Measurements from ENCODE around the gene HOOK2. TPM values are rescaled to one million over a fixed set of nuclear protein-coding genes. Genes with fewer than 3 reads are reported as not detected.

The HOOK2 gene
- total and polyA plus RNA-seq, 2 of the 8 experiments (the other 6 are each of a cell fraction or from before 2014, with no cell fraction given), result 23.8 to 63.2 TPM

DNA sequence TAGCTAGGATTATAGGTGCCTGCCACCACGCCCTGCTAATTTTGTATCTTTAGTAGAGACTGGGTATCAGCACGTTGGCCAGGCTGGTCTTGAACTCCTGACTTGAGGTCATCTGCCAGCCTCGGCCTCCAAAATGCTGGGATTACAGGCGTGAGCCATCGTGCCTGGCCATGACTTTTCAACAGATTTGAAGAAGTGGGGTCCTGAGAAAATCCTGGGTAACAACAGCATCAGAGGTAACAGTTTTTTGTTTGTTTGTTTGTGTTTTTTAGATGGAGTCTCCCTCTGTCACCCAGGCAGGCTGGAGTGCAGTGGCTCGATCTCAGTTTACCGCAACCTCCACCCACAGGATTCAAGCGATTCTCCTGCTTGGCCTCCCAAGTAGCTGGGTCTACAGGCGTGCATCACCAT is 19.6 kb upstream of the HOOK2 start:
- Histone ChIP-seq H3K56ac (replicated peaks; ENCODE audit: insufficient read length, low read depth, low read length) (no peak overlapping the region), H3K14ac (ENCODE audit: insufficient read length) (no peak overlapping the region), H2BK5ac (ENCODE audit: low read depth, low read length) (no peak overlapping the region), H3K36me3 (ENCODE audit: control insufficient read depth in 2 of 4, insufficient read depth in 4 of 4, low read length in 3 of 4) (peaks cover 7 to 12% (median 8%) of the 10 kb centered on the region in 4 experiments; a peak in 7 of 8 replicates), H4K91ac (replicated peaks; ENCODE audit: insufficient read length, low read length) (no peak overlapping the region), H3K23ac (ENCODE audit: insufficient read length) (no peak overlapping the region), H3K4me2 (ENCODE audit: insufficient read depth in 1 of 2, low read depth in 2 of 2, low read length in 2 of 2) (no peak overlapping the region), H3K27me3 (replicated peaks in 1 of 4; ENCODE audit: control insufficient read depth in 3 of 4, extremely low read depth in 1 of 4, insufficient read depth in 3 of 4, low read length in 3 of 4) (peaks cover 0 to 18% (median 13%) of the 10 kb centered on the region in 4 experiments; a peak in 5 of 7 replicates), H3K27ac (ENCODE audit: low read depth, low read length) (no peak overlapping the region), H2BK12ac (ENCODE audit: low read depth, low read length) (no peak overlapping the region), H3K79me2 (ENCODE audit: control insufficient read depth in 1 of 2, insufficient read depth in 2 of 2, low read length in 2 of 2) (no peaks in the 10 kb centered on the region), H2AK5ac (ENCODE audit: low read depth, low read length) (no peak overlapping the region), H4K5ac (ENCODE audit: insufficient read length, low read depth, low read length) (no peak overlapping the region), H2AFZ (ENCODE audit: low read length) (no peak overlapping the region), H2BK120ac (replicated peaks; ENCODE audit: low read depth, low read length) (no peak overlapping the region), H3K9me3 (ENCODE audit: insufficient read depth in 2 of 2, low read depth in 1 of 2, low read length in 1 of 2) (no peaks in the 10 kb centered on the region), H3K23me2 (ENCODE audit: low read depth, low read length) (peaks cover 29% of the 10 kb centered on the region), H2BK20ac (ENCODE audit: low read length) (no peak overlapping the region), H3K4me3 (ENCODE audit: extremely low read depth in 1 of 4, insufficient read depth in 2 of 4, low read depth in 3 of 4, low read length in 4 of 4) (no peak overlapping the region), H3K18ac (ENCODE audit: extremely low read depth, low read length) (no peak overlapping the region), H3K4me1 (replicated peaks in 1 of 4; ENCODE audit: control insufficient read depth in 3 of 4, insufficient read depth in 4 of 4, low read length in 3 of 4) (peaks cover 5 to 25% (median 17%) of the 10 kb centered on the region in 4 experiments), H3K79me1 (ENCODE audit: low read depth, low read length) (no peaks in the 10 kb centered on the region), H2BK15ac (ENCODE audit: low read length) (no peak overlapping the region), H3K9ac (replicated peaks in 1 of 4; ENCODE audit: extremely low read depth in 1 of 4, low read depth in 3 of 4, low read length in 3 of 4) (no peak overlapping the region), H3K4ac (replicated peaks; ENCODE audit: insufficient read length, low read depth, low read length) (no peak overlapping the region), H4K20me1 (replicated peaks in 1 of 2; ENCODE audit: control insufficient read depth in 1 of 2, insufficient read depth in 2 of 2, low read length in 2 of 2) (no peaks in the 10 kb centered on the region), H4K8ac (ENCODE audit: extremely low read depth, insufficient read depth, low read length) (no peak overlapping the region; the same call in 1 of the 2 replicates)
- DNase-seq (ENCODE audit: low read depth in 1 of 2, low spot score in 2 of 2) (no peak), FAIRE-seq (no peak)
- WGBS, 2 experiments (ENCODE audit: extremely low coverage in 1 of 2, insufficient coverage in 1 of 2, insufficient read length in 1 of 2, insufficient replicate concordance in 2 of 2, low coverage in 1 of 2, low lambda C conversion rate in 2 of 2, missing lambda C conversion rate in 1 of 2), result 93% methylated on average over 9 of the region's 9 CpGs; no CpG with 5 or more reads in 1 of the 2 experiments
- ChIA-PET CTCF (ENCODE audit: partially characterized antibody) (interaction anchor here (0.6 to 17.9 kb wide), 17 partner anchors 8 to 156 kb away, joined by 3 to 288 read pairs (median 6); partner anchors contain the start of gene RNASEH2A), POLR2A (ENCODE audit: partially characterized antibody) (interaction anchor here (0.5 to 15.2 kb wide), 13 partner anchors 11 to 117 kb away, joined by 3 to 317 read pairs (median 5); partner anchors contain the start of genes GET3, HOOK2, RNASEH2A and RTBDN)
- TF ChIP-seq, protein P1, sequence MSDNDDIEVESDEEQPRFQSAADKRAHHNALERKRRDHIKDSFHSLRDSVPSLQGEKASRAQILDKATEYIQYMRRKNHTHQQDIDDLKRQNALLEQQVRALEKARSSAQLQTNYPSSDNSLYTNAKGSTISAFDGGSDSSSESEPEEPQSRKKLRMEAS (IDR thresholded peaks at IDR 0.05), result no peak
- TF ChIP-seq KDM5A (IDR thresholded peaks at IDR 0.05; ENCODE audit: low read length) (no peak), TBP (IDR thresholded peaks at IDR 0.05; ENCODE audit: low read depth, low read length) (no peak), MAFK (IDR thresholded peaks at IDR 0.05; ENCODE audit: low read depth, low read length) (no peak)
